HEK293 (cell line): Measurements from ENCODE around the gene RTBDN.

Experiments
- CTCF ChIP-seq: fragments of 450-650 bp; formaldehyde crosslinking; IDR thresholded peaks from 2 replicates; pipeline ENCODE4 v1.5.1; 2016; ENCODE audit warnings: missing biosample characterization, missing genetic modification characterization
- PRDM2 ChIP-seq: fragments of 450-650 bp; formaldehyde crosslinking; IDR thresholded peaks from 2 replicates; pipeline ENCODE4 v1.5.1; 2016; ENCODE audit warnings: missing biosample characterization, missing genetic modification characterization, borderline replicate concordance
- ZNF121 ChIP-seq: fragments of 450-650 bp; formaldehyde crosslinking; IDR thresholded peaks from 2 replicates; pipeline ENCODE4 v1.5.1; 2016; ENCODE audit warnings: missing biosample characterization, missing genetic modification characterization
- ZNF221 ChIP-seq: fragments of 450-650 bp; formaldehyde crosslinking; IDR thresholded peaks from 2 replicates; pipeline ENCODE4 v1.5.1; 2017; ENCODE audit warnings: missing biosample characterization, missing genetic modification characterization, borderline replicate concordance
- ZNF24 ChIP-seq: fragments of 450-650 bp; formaldehyde crosslinking; IDR thresholded peaks from 2 replicates; pipeline ENCODE4 v1.5.1; 2016; ENCODE audit warnings: missing biosample characterization, missing genetic modification characterization
- ZNF354C ChIP-seq: fragments of 450-650 bp; formaldehyde crosslinking; IDR thresholded peaks from 2 replicates; pipeline ENCODE4 v1.5.1; 2016; ENCODE audit warnings: missing biosample characterization, missing genetic modification characterization, low read depth, borderline replicate concordance
- ZNF404 ChIP-seq: fragments of 450-650 bp; formaldehyde crosslinking; IDR thresholded peaks from 2 replicates; pipeline ENCODE4 v1.5.1; 2017; ENCODE audit warnings: missing biosample characterization, missing genetic modification characterization
- ZNF629 ChIP-seq: fragments of 450-650 bp; formaldehyde crosslinking; IDR thresholded peaks from 2 replicates; pipeline ENCODE4 v1.5.1; 2017; ENCODE audit warnings: missing biosample characterization, missing genetic modification characterization
- ZNF660 ChIP-seq: fragments of 450-650 bp; IDR thresholded peaks from 2 replicates; pipeline ENCODE4 v1.5.1; 2018; ENCODE audit warnings: missing biosample characterization, mild to moderate bottlenecking, missing genetic modification characterization
- ZNF747 ChIP-seq: fragments of 450-650 bp; formaldehyde crosslinking; IDR thresholded peaks from 2 replicates; pipeline ENCODE4 v1.5.1; 2016; ENCODE audit warnings: missing biosample characterization, missing genetic modification characterization
- TF ChIP-seq, protein P1 (sequence below): fragments of 450-650 bp; formaldehyde crosslinking; IDR thresholded peaks from 2 replicates; pipeline ENCODE4 v1.5.1; 2016; ENCODE audit warnings: missing biosample characterization, missing genetic modification characterization, low read depth
- TF ChIP-seq, protein P2 (sequence below): fragments of 450-650 bp; formaldehyde crosslinking; IDR thresholded peaks from 2 replicates; pipeline ENCODE4 v1.5.1; 2017; ENCODE audit warnings: missing biosample characterization, missing genetic modification characterization
- TF ChIP-seq, protein P3 (sequence below): fragments of 450-650 bp; formaldehyde crosslinking; IDR thresholded peaks from 2 replicates; pipeline ENCODE4 v1.5.1; 2016; ENCODE audit warnings: missing biosample characterization, missing genetic modification characterization, low read depth
- TF ChIP-seq, protein P4 (sequence below): fragments of 450-650 bp; formaldehyde crosslinking; IDR thresholded peaks from 2 replicates; pipeline ENCODE4 v1.5.1; 2017; ENCODE audit warnings: missing biosample characterization, missing genetic modification characterization

- TF ChIP-seq ZNF629 (no peak), ZNF121 (no peak), CTCF (tag by site-specific recombination) (no peak), ZNF24 (no peak), ZNF747 (tag by site-specific recombination) (no peak), ZNF660 (tag by site-specific recombination) (no peak), ZNF221 (tag by site-specific recombination) (no peak), ZNF404 (no peak), PRDM2 (tag by site-specific recombination) (no peak), ZNF354C (no peak)
- TF ChIP-seq, protein P1, sequence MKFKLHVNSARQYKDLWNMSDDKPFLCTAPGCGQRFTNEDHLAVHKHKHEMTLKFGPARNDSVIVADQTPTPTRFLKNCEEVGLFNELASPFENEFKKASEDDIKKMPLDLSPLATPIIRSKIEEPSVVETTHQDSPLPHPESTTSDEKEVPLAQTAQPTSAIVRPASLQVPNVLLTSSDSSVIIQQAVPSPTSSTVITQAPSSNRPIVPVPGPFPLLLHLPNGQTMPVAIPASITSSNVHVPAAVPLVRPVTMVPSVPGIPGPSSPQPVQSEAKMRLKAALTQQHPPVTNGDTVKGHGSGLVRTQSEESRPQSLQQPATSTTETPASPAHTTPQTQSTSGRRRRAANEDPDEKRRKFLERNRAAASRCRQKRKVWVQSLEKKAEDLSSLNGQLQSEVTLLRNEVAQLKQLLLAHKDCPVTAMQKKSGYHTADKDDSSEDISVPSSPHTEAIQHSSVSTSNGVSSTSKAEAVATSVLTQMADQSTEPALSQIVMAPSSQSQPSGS (tag by site-specific recombination): no peak
- TF ChIP-seq, protein P2, sequence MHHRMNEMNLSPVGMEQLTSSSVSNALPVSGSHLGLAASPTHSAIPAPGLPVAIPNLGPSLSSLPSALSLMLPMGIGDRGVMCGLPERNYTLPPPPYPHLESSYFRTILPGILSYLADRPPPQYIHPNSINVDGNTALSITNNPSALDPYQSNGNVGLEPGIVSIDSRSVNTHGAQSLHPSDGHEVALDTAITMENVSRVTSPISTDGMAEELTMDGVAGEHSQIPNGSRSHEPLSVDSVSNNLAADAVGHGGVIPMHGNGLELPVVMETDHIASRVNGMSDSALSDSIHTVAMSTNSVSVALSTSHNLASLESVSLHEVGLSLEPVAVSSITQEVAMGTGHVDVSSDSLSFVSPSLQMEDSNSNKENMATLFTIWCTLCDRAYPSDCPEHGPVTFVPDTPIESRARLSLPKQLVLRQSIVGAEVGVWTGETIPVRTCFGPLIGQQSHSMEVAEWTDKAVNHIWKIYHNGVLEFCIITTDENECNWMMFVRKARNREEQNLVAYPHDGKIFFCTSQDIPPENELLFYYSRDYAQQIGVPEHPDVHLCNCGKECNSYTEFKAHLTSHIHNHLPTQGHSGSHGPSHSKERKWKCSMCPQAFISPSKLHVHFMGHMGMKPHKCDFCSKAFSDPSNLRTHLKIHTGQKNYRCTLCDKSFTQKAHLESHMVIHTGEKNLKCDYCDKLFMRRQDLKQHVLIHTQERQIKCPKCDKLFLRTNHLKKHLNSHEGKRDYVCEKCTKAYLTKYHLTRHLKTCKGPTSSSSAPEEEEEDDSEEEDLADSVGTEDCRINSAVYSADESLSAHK (tag by site-specific recombination): no peak
- TF ChIP-seq, protein P3, sequence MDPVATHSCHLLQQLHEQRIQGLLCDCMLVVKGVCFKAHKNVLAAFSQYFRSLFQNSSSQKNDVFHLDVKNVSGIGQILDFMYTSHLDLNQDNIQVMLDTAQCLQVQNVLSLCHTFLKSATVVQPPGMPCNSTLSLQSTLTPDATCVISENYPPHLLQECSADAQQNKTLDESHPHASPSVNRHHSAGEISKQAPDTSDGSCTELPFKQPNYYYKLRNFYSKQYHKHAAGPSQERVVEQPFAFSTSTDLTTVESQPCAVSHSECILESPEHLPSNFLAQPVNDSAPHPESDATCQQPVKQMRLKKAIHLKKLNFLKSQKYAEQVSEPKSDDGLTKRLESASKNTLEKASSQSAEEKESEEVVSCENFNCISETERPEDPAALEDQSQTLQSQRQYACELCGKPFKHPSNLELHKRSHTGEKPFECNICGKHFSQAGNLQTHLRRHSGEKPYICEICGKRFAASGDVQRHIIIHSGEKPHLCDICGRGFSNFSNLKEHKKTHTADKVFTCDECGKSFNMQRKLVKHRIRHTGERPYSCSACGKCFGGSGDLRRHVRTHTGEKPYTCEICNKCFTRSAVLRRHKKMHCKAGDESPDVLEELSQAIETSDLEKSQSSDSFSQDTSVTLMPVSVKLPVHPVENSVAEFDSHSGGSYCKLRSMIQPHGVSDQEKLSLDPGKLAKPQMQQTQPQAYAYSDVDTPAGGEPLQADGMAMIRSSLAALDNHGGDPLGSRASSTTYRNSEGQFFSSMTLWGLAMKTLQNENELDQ (tag by site-specific recombination): no peak
- TF ChIP-seq, protein P4, sequence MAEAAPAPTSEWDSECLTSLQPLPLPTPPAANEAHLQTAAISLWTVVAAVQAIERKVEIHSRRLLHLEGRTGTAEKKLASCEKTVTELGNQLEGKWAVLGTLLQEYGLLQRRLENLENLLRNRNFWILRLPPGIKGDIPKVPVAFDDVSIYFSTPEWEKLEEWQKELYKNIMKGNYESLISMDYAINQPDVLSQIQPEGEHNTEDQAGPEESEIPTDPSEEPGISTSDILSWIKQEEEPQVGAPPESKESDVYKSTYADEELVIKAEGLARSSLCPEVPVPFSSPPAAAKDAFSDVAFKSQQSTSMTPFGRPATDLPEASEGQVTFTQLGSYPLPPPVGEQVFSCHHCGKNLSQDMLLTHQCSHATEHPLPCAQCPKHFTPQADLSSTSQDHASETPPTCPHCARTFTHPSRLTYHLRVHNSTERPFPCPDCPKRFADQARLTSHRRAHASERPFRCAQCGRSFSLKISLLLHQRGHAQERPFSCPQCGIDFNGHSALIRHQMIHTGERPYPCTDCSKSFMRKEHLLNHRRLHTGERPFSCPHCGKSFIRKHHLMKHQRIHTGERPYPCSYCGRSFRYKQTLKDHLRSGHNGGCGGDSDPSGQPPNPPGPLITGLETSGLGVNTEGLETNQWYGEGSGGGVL (tag by site-specific recombination): no peak
Observed at GRCh38 chr19:12856653-12857052, 22.3 kb upstream of the RTBDN start.
